IPS-20b (cell line): Measurements from ENCODE around the gene KLF17.

Source experiments
- H3K27ac ChIP-seq: one replicate; pipeline ENCODE4 v1.5.1; 2013; ENCODE audit warnings: low read length
- H3K27me3 ChIP-seq: 2 replicates; pipeline ENCODE4 v1.6.1; 2013; ENCODE audit warnings: mild to moderate bottlenecking, low read length, inconsistent platforms; ENCODE audit not compliant: insufficient read depth
- H3K36me3 ChIP-seq: 2 replicates; pipeline ENCODE4 v1.6.1; 2013; ENCODE audit warnings: low read depth, mild to moderate bottlenecking, inconsistent platforms, low read length, moderate library complexity; ENCODE audit not compliant: insufficient read depth
- H3K4me1 ChIP-seq: 2 replicates; pipeline ENCODE4 v1.6.1; 2013; ENCODE audit warnings: mild to moderate bottlenecking, control low read depth, inconsistent platforms, low read length, moderate library complexity; ENCODE audit not compliant: insufficient read depth
- H3K4me3 ChIP-seq: 2 replicates; pipeline ENCODE4 v1.5.1; 2013; ENCODE audit warnings: mild to moderate bottlenecking, low read length, inconsistent platforms
- H3K9ac ChIP-seq: 2 replicates; pipeline ENCODE4 v1.6.1; 2013; ENCODE audit warnings: low read depth, mild to moderate bottlenecking, inconsistent platforms, low read length, moderate library complexity
- H3K9me3 ChIP-seq: 2 replicates; pipeline ENCODE4 v1.6.1; 2013; ENCODE audit warnings: mild to moderate bottlenecking, low read depth, low read length, inconsistent platforms; ENCODE audit not compliant: insufficient read depth

The KLF17 gene

GRCh38 chr1:44118682-44119081 lies at the start of gene KLF17:
TSS of gene KLF17 (plus strand) at chr1:44118821. CDS start at chr1:44118908, 87 bp downstream.
- Histone ChIP-seq H3K9ac (no peak within 1 kb of the TSS), H3K4me1 (peaks cover 5% of the 10 kb centered on the region), H3K36me3 (no peaks in the 10 kb centered on the region), H3K27ac (no peak within 1 kb of the TSS), H3K9me3 (no peaks in the 10 kb centered on the region), H3K27me3 (no peaks in the 10 kb centered on the region), H3K4me3 (no peak within 1 kb of the TSS)

- H3K4me1 ChIP-seq: peaks cover 6% of the 10 kb centered on the region; the same call in 1 of the 2 replicates
- H3K27ac ChIP-seq: no peak overlapping the region
- no peaks in the 10 kb centered on the region for H3K36me3 ChIP-seq
- no peak overlapping the region for H3K9ac ChIP-seq
- no peaks in the 10 kb centered on the region for H3K9me3 ChIP-seq
- no peaks in the 10 kb centered on the region for H3K27me3 ChIP-seq
- H3K4me3 ChIP-seq: no peak overlapping the region
Observed at GRCh38 chr1:44071461-44071860, 47.2 kb upstream of the KLF17 start.

DNA sequence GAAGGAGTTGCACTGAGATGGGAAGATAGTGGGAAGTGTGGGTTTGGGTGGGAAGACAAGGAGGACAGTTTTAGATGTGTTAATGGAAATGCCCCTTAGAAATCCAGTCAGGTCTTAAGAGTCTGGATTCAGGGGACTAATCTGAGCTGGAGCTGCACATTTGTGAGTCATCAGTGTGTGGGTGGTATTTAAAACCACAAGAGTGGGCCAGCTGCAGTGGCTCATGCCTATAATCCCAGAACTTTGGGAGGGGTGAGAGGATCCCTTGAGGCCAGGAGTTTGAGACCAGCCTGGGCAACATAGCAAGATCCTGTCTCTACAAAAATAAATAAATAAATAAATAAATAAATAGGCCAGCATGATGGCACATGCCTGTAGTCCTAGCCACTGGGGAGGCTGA lies 46.4 kb upstream of the KLF17 start:
- Histone ChIP-seq H3K36me3 (no peaks in the 10 kb centered on the region), H3K27me3 (no peaks in the 10 kb centered on the region), H3K9me3 (no peaks in the 10 kb centered on the region), H3K4me1 (peaks cover 6% of the 10 kb centered on the region; the same call in 1 of the 2 replicates), H3K9ac (no peak overlapping the region), H3K27ac (no peak overlapping the region), H3K4me3 (no peak overlapping the region)

DNA sequence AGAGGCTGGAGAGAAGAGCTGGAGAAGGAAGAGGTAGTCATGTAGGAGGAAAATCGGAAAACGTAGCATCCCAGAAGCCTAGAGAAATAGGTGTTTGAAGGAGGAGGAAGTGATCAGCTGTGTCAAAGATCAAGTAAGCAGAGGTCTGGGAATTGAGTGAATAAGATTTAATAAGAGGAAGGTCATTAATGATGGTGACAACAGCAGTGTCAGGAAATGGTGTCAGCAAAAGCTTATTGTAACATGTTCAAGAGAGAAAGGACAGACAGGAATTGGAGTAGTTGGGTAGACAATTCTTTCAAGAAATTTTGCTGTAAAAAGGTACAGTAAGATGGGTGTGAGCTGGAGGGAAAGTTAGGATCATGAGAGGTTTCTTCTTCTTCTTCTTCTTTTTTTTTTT lies 45.8 kb upstream of the KLF17 start:
- Histone ChIP-seq H3K9ac (no peak overlapping the region), H3K4me3 (no peak overlapping the region), H3K27me3 (no peaks in the 10 kb centered on the region), H3K4me1 (peaks cover 6% of the 10 kb centered on the region; the same call in 1 of the 2 replicates), H3K27ac (no peak overlapping the region), H3K36me3 (no peaks in the 10 kb centered on the region), H3K9me3 (no peaks in the 10 kb centered on the region)

DNA sequence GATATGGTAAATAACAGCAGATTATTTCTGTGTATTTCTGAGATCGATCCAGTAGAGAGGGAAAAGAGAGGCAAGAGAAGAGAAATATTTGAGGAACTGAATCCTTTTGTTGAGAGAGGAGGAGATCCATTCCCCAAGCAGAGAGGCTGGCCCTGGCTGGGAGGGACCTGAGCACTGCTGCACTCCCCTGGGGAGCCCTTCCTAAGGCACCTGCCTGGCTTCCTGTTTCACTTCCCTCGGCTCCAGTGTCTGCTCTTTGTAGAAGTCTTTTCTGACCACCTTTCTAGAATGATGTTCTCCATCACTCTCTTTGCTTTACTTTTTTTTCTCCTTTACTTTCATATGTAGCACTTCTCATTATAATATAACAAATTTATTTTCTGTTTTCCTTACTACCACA lies 45.1 kb upstream of the KLF17 start:
- H3K4me3 ChIP-seq: no peak overlapping the region
- H3K9me3 ChIP-seq: no peaks in the 10 kb centered on the region
- no peaks in the 10 kb centered on the region for H3K36me3 ChIP-seq
- peaks cover 6% of the 10 kb centered on the region; the same call in 1 of the 2 replicates for H3K4me1 ChIP-seq
- no peaks in the 10 kb centered on the region for H3K27me3 ChIP-seq
- H3K27ac ChIP-seq: no peak overlapping the region
- H3K9ac ChIP-seq: no peak overlapping the region

GRCh38 chr1:44074415-44074814 lies 44.2 kb upstream of the KLF17 start:
- no peaks in the 10 kb centered on the region for H3K9me3 ChIP-seq
- H3K36me3 ChIP-seq: no peaks in the 10 kb centered on the region
- no peaks in the 10 kb centered on the region for H3K27me3 ChIP-seq
- no peak overlapping the region for H3K9ac ChIP-seq
- no peak overlapping the region for H3K27ac ChIP-seq
- H3K4me3 ChIP-seq: no peak overlapping the region
- peaks cover 6% of the 10 kb centered on the region; the same call in 1 of the 2 replicates for H3K4me1 ChIP-seq

GRCh38 chr1:44076066-44076465 lies 42.6 kb upstream of the KLF17 start:
- Histone ChIP-seq H3K4me3 (no peak overlapping the region), H3K27me3 (no peaks in the 10 kb centered on the region)

DNA sequence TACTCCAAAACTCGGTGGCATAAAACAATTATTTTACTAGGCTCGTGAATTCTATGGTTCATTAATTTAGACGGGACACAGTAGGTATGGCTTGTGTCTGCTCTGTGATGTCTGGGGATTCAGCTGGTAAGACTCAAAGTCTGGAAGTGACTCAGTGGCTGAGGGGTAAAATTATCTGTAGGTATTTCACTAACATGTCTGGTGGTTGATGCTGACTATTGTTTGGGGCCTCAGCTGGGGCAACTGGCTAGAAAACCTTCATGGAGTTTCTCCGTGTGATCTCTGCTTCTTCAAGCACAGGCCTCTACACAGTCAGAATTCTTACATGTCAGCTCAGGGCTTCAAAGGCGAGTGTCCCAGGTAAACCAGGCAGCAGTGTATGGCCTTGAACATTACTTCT lies 41.2 kb upstream of the KLF17 start:
- Histone ChIP-seq H3K4me1 (peaks cover 6% of the 10 kb centered on the region; the same call in 1 of the 2 replicates), H3K4me3 (no peak overlapping the region), H3K27me3 (no peaks in the 10 kb centered on the region)

More at GRCh38 chr1:44076066-44076465, 42.6 kb upstream of the KLF17 start:
- Histone ChIP-seq H3K27ac (no peak overlapping the region), H3K9me3 (no peaks in the 10 kb centered on the region), H3K4me1 (peaks cover 6% of the 10 kb centered on the region; the same call in 1 of the 2 replicates), H3K9ac (no peak overlapping the region), H3K36me3 (no peaks in the 10 kb centered on the region)

DNA sequence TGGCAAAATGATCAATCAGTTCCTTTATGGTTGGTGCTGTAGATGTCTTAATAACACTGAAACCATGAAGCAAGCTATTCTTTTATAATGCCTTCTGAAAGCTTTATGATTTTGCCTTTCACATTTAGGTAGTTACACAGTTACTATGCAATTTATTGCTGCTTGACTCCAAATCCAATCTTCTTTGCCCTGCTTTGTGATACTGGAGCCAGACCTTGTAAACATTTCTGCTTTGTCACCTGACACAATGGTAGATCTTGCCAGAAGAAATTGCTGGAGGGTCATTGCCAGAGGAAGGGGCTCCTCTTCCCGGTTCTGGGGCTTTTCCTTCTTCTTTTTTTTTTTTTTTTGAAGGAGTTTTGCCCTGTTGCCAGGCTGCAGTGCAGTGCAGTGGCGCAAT lies 40.5 kb upstream of the KLF17 start:
- no peaks in the 10 kb centered on the region for H3K27me3 ChIP-seq
- peaks cover 6% of the 10 kb centered on the region; the same call in 1 of the 2 replicates for H3K4me1 ChIP-seq
- H3K4me3 ChIP-seq: no peak overlapping the region
- H3K36me3 ChIP-seq: no peaks in the 10 kb centered on the region
- no peaks in the 10 kb centered on the region for H3K9me3 ChIP-seq
- H3K9ac ChIP-seq: no peak overlapping the region
- H3K27ac ChIP-seq: no peak overlapping the region

More for the DNA sequence above, 41.2 kb upstream of the KLF17 start:
- Histone ChIP-seq H3K9ac (no peak overlapping the region), H3K9me3 (no peaks in the 10 kb centered on the region), H3K27ac (no peak overlapping the region), H3K36me3 (no peaks in the 10 kb centered on the region)

- Histone ChIP-seq H3K27ac (no peak overlapping the region), H3K9ac (no peak overlapping the region), H3K9me3 (no peaks in the 10 kb centered on the region), H3K36me3 (no peaks in the 10 kb centered on the region), H3K27me3 (no peaks in the 10 kb centered on the region), H3K4me1 (peaks cover 6% of the 10 kb centered on the region; the same call in 1 of the 2 replicates), H3K4me3 (no peak overlapping the region)
Observed at GRCh38 chr1:44079566-44079965, 39.1 kb upstream of the KLF17 start.

- no peak overlapping the region for H3K27ac ChIP-seq
- no peak overlapping the region for H3K4me3 ChIP-seq
- H3K9ac ChIP-seq: no peak overlapping the region
- H3K9me3 ChIP-seq: no peaks in the 10 kb centered on the region
- no peaks in the 10 kb centered on the region for H3K27me3 ChIP-seq
- peaks cover 17% of the 10 kb centered on the region for H3K4me1 ChIP-seq
- H3K36me3 ChIP-seq: no peaks in the 10 kb centered on the region
Observed at GRCh38 chr1:44084998-44085675, 33.5 kb upstream of the KLF17 start.

GRCh38 chr1:44086692-44087474 lies 31.7 kb upstream of the KLF17 start:
- Histone ChIP-seq H3K9ac (no peak overlapping the region), H3K4me3 (no peak overlapping the region), H3K4me1 (peaks cover 23% of the 10 kb centered on the region), H3K27me3 (no peaks in the 10 kb centered on the region), H3K9me3 (no peaks in the 10 kb centered on the region), H3K36me3 (no peaks in the 10 kb centered on the region), H3K27ac (no peak overlapping the region)
